B cell (primary cell): ENCODE measurements around the gene AGO3. TPM values are rescaled to one million over a fixed set of nuclear protein-coding genes. Genes with fewer than 3 reads are reported as not detected.

Experiments
- ATAC-seq: fragments of 200-7000 bp; cut with Tn5 transposase; one replicate; pipeline ENCODE4 v1.10.0; 2021; ENCODE audit warnings: low read depth, mild to moderate bottlenecking, moderate number of reproducible peaks, moderate library complexity
- CTCF ChIA-PET: fragments of 350-600 bp; sonication (Branson Sonifier 250); formaldehyde crosslinking; loops from one replicate; lab custom pipeline; 2021; ENCODE audit warnings: antibody characterized with exemption, inconsistent platforms; lab: Charles Lee
- POLR2A ChIA-PET: fragments of 350-600 bp; sonication (Branson Sonifier 250); formaldehyde crosslinking; loops from one replicate; lab custom pipeline; 2021; ENCODE audit warnings: antibody characterized with exemption; lab: Charles Lee
- DNase-seq: peaks from one replicate; pipeline ENCODE4 v3.0.0; 2013
- H2AFZ ChIP-seq: 2 replicates; pipeline ENCODE4 v1.6.1; 2012; ENCODE audit warnings: mild to moderate bottlenecking, low read depth, low read length; ENCODE audit not compliant: insufficient read depth, poor library complexity, severe bottlenecking
- H3K27ac ChIP-seq, 2 donors: 1 replicate in 1 of 2; 2 replicates in 1 of 2; pipeline ENCODE4 v1.5.1; 2012 to 2013; ENCODE audit warnings: low read length in 2 of 2, mild to moderate bottlenecking in 2 of 2, moderate library complexity in 1 of 2
- H3K27me3 ChIP-seq, 4 experiments: fragments of 200-600 bp in 1 of 4; sonication (generic) in 1 of 4; replicated peaks in 1 of 4; 1 replicate in 2 of 4; 2 replicates in 2 of 4; pipeline versions ENCODE4 v1.6.1 to v1.7.0; 2013 to 2016; ENCODE audit warnings: low read length in 3 of 4, mild to moderate bottlenecking in 2 of 4, mixed read lengths in 1 of 4, moderate library complexity in 1 of 4; ENCODE audit not compliant: insufficient read depth in 4 of 4, control insufficient read depth in 3 of 4; ENCODE audit errors: control extremely low read depth in 1 of 4
- H3K36me3 ChIP-seq, 2 experiments: replicated peaks in 1 of 2; 1 replicate in 1 of 2; 2 replicates in 1 of 2; pipeline versions ENCODE4 v1.6.1 to v1.7.1; 2013; ENCODE audit warnings: low read length in 1 of 2; ENCODE audit not compliant: insufficient read depth in 2 of 2, control insufficient read depth in 1 of 2; ENCODE audit errors: control extremely low read depth in 1 of 2, extremely low read depth in 1 of 2
- H3K4me1 ChIP-seq, 2 donors: fragments of 200-600 bp in 1 of 2; sonication (generic) in 1 of 2; 1 replicate in 1 of 2; 2 replicates in 1 of 2; pipeline versions ENCODE4 v1.5.1 to v1.6.1; 2013 to 2017; ENCODE audit warnings: low read length in 2 of 2; ENCODE audit not compliant: control insufficient read depth in 2 of 2, insufficient read depth in 2 of 2
- H3K4me2 ChIP-seq: replicated peaks from 2 replicates; pipeline ENCODE3; 2012; ENCODE audit warnings: mild to moderate bottlenecking, low read depth, low read length; ENCODE audit not compliant: poor library complexity, severe bottlenecking
- H3K4me3 ChIP-seq, 5 experiments: fragments of 200-600 bp in 1 of 5; sonication (generic) in 1 of 5; 1 replicate in 3 of 5; 2 replicates in 2 of 5; pipeline versions ENCODE4 v1.5.1 to v1.7.0; 2011 to 2016; ENCODE audit warnings: low read length in 4 of 5, mild to moderate bottlenecking in 4 of 5, low read depth in 2 of 5, control low read depth in 1 of 5, moderate library complexity in 1 of 5; ENCODE audit not compliant: insufficient read depth in 1 of 5; ENCODE audit errors: control extremely low read depth in 1 of 5, extremely low read depth in 1 of 5
- H3K79me2 ChIP-seq: fragments of 200-600 bp; sonication (generic); one replicate; pipeline ENCODE4 v1.6.0; 2016; ENCODE audit warnings: low read length; ENCODE audit not compliant: control insufficient read depth, insufficient read depth
- H3K9ac ChIP-seq: fragments of 200-600 bp; sonication (generic); 2 replicates; pipeline ENCODE4 v1.6.1; 2017; ENCODE audit warnings: mild to moderate bottlenecking, low read length, moderate library complexity
- H3K9me3 ChIP-seq, 3 donors: one replicate each; pipeline versions ENCODE4 v1.6.1 to v1.7.1; 2013; ENCODE audit warnings: low read length in 2 of 3; ENCODE audit not compliant: control insufficient read depth in 2 of 3, insufficient read depth in 1 of 3; ENCODE audit errors: control extremely low read depth in 1 of 3
- H4K20me1 ChIP-seq: 2 replicates; pipeline ENCODE4 v1.6.0; 2012; ENCODE audit warnings: mild to moderate bottlenecking, low read length; ENCODE audit not compliant: insufficient read depth, control insufficient read depth, poor library complexity, severe bottlenecking
- H3K27ac Mint-ChIP-seq: one replicate; pipeline ENCODE4 v1.8.0; 2021; ENCODE audit warnings: mixed read lengths
- H3K27me3 Mint-ChIP-seq: one replicate; pipeline ENCODE4 v1.8.0; 2021; ENCODE audit warnings: mixed read lengths
- H3K4me1 Mint-ChIP-seq: one replicate; pipeline ENCODE4 v1.8.0; 2021; ENCODE audit warnings: mixed read lengths
- H3K4me3 Mint-ChIP-seq: one replicate; pipeline ENCODE4 v1.8.0; 2021; ENCODE audit warnings: mixed read lengths
- H3K9me3 Mint-ChIP-seq: one replicate; pipeline ENCODE4 v1.8.0; 2022; ENCODE audit warnings: mixed read lengths; ENCODE audit not compliant: insufficient read depth
- EZH2 ChIP-seq: IDR thresholded peaks from 2 replicates; pipeline ENCODE4 v1.6.1; 2012; ENCODE audit warnings: borderline replicate concordance, low read depth, mild to moderate bottlenecking, moderate library complexity, low read length; ENCODE audit not compliant: insufficient read depth, poor library complexity, severe bottlenecking
- WGBS: methylation state at CpG from one replicate; pipeline ENCODE4 v1.1.5; 2013; ENCODE audit warnings: missing lambda C conversion rate; ENCODE audit not compliant: insufficient coverage; 5-methylcytosine and 5-hydroxymethylcytosine counted together
- intact Hi-C: fragments of 100-400 bp; cut with micrococcal nuclease; formaldehyde crosslinking; loops from one replicate; pipeline ENCODE4 v1.10.0; 2022
- polyA plus RNA-seq: library from polyadenylated mRNA; depleted of rRNA; stranded (reverse); fragments of >200 nt; gene quantifications from 2 replicates; pipeline ENCODE4 v1.2.3, GENCODE V29; 2012
- total RNA-seq, 2 donors: library from RNA; stranded (reverse); fragments of 120-200 nt in 1 of 2; gene quantifications; 1 replicate in 1 of 2; 2 replicates in 1 of 2; pipeline versions ENCODE4 v1.2.3 to v1.2.4, GENCODE V29; 2013 to 2022
- TF ChIP-seq, protein P1 (sequence below): fragments of 200-600 bp; IDR thresholded peaks from one replicate; pipeline ENCODE4 v1.8.0; 2022; ENCODE audit warnings: antibody characterized with exemption, mild to moderate bottlenecking

Gene AGO3
- total and polyA plus RNA-seq, 2 donors (not counting 1 experiment from before 2014, with no cell fraction given), result 5.1 to 44.9 TPM

DNA sequence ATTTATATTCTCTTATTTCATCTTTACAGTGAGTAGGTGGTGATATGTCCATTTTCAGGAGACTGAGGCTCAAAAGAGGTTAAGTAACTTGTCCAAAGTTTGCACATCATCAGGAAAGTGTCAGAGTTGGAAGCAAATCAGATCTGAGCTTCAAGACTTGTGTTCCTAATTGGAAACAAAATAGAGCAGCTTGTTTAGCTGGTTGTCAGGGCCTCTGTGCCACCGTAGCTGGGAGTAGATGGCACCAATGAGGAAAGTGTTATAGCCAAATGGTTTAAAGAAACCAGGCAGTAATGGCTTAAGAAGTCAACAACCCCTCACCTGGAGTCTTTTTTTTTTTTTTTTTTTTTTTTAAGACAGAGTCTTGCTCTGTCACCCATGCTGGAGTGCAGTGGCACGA, 28.2 kb upstream of the AGO3 start:
- ChIA-PET POLR2A (no interaction called here), CTCF (no interaction called here)
- Histone ChIP-seq H3K4me2 (no peak overlapping the region), H3K27ac (no peak overlapping the region), H3K4me3 (no peak overlapping the region), H2AFZ (no peak overlapping the region), H3K9me3 (no peaks in the 10 kb centered on the region), H3K4me1 (no peaks in the 10 kb centered on the region), H4K20me1 (no peaks in the 10 kb centered on the region), H3K36me3 (peaks cover 3 to 56% of the 10 kb centered on the region in 2 experiments), H3K79me2 (peaks cover 3% of the 10 kb centered on the region), H3K9ac (no peak overlapping the region), H3K27me3 (no peaks in the 10 kb centered on the region)
- TF ChIP-seq, protein P1, sequence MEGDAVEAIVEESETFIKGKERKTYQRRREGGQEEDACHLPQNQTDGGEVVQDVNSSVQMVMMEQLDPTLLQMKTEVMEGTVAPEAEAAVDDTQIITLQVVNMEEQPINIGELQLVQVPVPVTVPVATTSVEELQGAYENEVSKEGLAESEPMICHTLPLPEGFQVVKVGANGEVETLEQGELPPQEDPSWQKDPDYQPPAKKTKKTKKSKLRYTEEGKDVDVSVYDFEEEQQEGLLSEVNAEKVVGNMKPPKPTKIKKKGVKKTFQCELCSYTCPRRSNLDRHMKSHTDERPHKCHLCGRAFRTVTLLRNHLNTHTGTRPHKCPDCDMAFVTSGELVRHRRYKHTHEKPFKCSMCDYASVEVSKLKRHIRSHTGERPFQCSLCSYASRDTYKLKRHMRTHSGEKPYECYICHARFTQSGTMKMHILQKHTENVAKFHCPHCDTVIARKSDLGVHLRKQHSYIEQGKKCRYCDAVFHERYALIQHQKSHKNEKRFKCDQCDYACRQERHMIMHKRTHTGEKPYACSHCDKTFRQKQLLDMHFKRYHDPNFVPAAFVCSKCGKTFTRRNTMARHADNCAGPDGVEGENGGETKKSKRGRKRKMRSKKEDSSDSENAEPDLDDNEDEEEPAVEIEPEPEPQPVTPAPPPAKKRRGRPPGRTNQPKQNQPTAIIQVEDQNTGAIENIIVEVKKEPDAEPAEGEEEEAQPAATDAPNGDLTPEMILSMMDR, result no peak
- TF ChIP-seq EZH2, result no peak
- DNase-seq (no peak), ATAC-seq (no peak)
- intact Hi-C loops, result no loop called here
- Mint-ChIP-seq H3K27me3 (no peaks in the 10 kb centered on the region), H3K9me3 (no peaks in the 10 kb centered on the region), H3K4me1 (peaks cover 3% of the 10 kb centered on the region), H3K4me3 (no peak overlapping the region), H3K27ac (no peak overlapping the region)
- 100% methylated on average over 1 of the region's 2 CpGs for WGBS

DNA sequence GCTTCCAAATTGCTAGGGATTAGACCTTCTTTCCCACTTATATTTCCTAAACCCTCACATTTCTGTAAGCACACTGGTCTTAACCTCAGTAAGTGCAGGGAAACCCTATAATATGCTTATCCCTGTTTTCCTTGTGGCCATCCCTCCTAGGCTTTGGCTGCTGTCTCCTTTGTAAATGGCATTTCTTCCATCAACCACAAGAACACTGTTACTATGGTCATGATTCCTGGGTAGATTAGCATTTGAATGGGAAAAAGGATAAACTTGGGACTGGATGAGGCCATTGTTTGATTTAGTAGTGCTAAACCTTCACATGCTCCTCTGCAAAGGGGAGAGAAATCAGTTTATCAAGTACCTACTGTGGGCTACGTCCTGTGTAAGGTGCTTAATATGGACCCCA, 16.2 kb upstream of the AGO3 start:
- WGBS, result 100% methylated on average over 1 of the region's 1 CpG
- CTCF ChIA-PET, result interaction anchor here (1.0 kb wide), 1 partner anchor 32 kb away, joined by 3 read pairs; no protein-coding TSS in a partner anchor

More for the DNA sequence above, 16.2 kb upstream of the AGO3 start:
- Histone ChIP-seq H4K20me1 (no peaks in the 10 kb centered on the region), H3K79me2 (no peaks in the 10 kb centered on the region), H3K9ac (no peak overlapping the region), H3K27me3 (no peaks in the 10 kb centered on the region), H3K27ac (no peak overlapping the region), H3K9me3 (no peaks in the 10 kb centered on the region), H3K36me3 (peaks cover 8 to 72% of the 10 kb centered on the region in 2 experiments), H2AFZ (no peak overlapping the region), H3K4me1 (no peaks in the 10 kb centered on the region), H3K4me3 (no peak overlapping the region), H3K4me2 (no peak overlapping the region)
- Mint-ChIP-seq H3K9me3 (no peaks in the 10 kb centered on the region), H3K27ac (no peak overlapping the region), H3K4me1 (no peaks in the 10 kb centered on the region), H3K4me3 (no peak overlapping the region), H3K27me3 (no peaks in the 10 kb centered on the region)
- no peak for DNase-seq
- ATAC-seq, result no peak
- TF ChIP-seq, protein P1, result no peak
- no peak for TF ChIP-seq EZH2
- POLR2A ChIA-PET, result no interaction called here
- intact Hi-C loops, result no loop called here
